Subcutaneous abdominal adipose tissue (tissue), 5 donors: Measurements from ENCODE around the gene POU6F2.
"Not testable (repeated sequence)": the region's sequence is repeated elsewhere in the genome, so short reads cannot be mapped to it uniquely, and the experiment has no call there.

Experiments used
- H3K27ac ChIP-seq: one replicate; pipeline ENCODE4 v1.7.0; 2013; ENCODE audit warnings: low read depth, mild to moderate bottlenecking, inconsistent platforms, low read length, moderate library complexity
- H3K27me3 ChIP-seq, 5 donors: one replicate each; pipeline ENCODE4 v1.7.0; 2013; ENCODE audit warnings: low read length in 5 of 5, inconsistent platforms in 1 of 5; ENCODE audit not compliant: control insufficient read depth in 5 of 5, insufficient read depth in 4 of 5
- H3K36me3 ChIP-seq, 5 donors: one replicate each; pipeline ENCODE4 v1.7.0; 2013; ENCODE audit warnings: low read length in 5 of 5; ENCODE audit not compliant: control insufficient read depth in 5 of 5, insufficient read depth in 5 of 5
- H3K4me1 ChIP-seq, 5 donors: one replicate each; pipeline ENCODE4 v1.7.0; 2013; ENCODE audit warnings: low read length in 5 of 5, mild to moderate bottlenecking in 3 of 5, moderate library complexity in 1 of 5; ENCODE audit not compliant: control insufficient read depth in 5 of 5, insufficient read depth in 5 of 5
- H3K4me3 ChIP-seq, 5 donors: one replicate each; pipeline ENCODE4 v1.7.0; 2013; ENCODE audit warnings: low read length in 5 of 5, low read depth in 1 of 5
- H3K9ac ChIP-seq, 5 donors: one replicate each; pipeline ENCODE4 v1.7.0; 2013; ENCODE audit warnings: low read length in 5 of 5, mild to moderate bottlenecking in 4 of 5, moderate library complexity in 3 of 5
- H3K9me3 ChIP-seq, 5 donors: one replicate each; pipeline ENCODE4 v1.7.0; 2013; ENCODE audit warnings: low read length in 5 of 5; ENCODE audit not compliant: control insufficient read depth in 5 of 5
- donor health status: healthy.
- donor health status: healthy.
- donor health status: healthy.
- donor health status: healthy.
- donor health status: healthy.

Gene POU6F2

DNA sequence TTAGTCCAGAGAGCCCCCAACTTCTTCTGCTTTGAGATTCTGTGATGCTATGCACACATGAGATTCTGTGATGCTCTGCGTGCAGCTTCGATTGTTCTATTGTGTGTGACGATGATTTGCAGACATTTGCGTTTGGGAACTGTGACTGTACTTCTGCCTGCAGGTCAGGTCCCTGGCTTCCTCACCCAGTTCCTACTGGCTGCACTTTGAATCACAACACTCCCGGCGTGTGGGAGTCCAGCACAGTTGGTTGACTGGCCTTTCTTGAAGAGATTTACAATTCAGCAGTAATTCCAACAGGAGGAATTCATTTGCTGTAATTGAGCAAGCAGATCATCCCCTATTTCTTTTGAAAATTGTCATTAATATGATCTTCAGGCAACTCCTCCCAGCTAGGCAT is 336.3 kb downstream of the POU6F2 start:
- no peak overlapping the region for H3K9ac ChIP-seq
- no peaks in the 10 kb centered on the region for H3K9me3 ChIP-seq
- no peaks in the 10 kb centered on the region for H3K36me3 ChIP-seq
- H3K27me3 ChIP-seq, result peaks cover 0 to 3% (median 0%) of the 10 kb centered on the region in 5 donors
- no peak overlapping the region for H3K27ac ChIP-seq
- H3K4me3 ChIP-seq, result no peak overlapping the region
- no peaks in the 10 kb centered on the region for H3K4me1 ChIP-seq

GRCh38 chr7:39317107-39317506 is 339.4 kb downstream of the POU6F2 start:
- Histone ChIP-seq H3K4me1 (no peaks in the 10 kb centered on the region), H3K27me3 (peaks cover 0 to 2% (median 0%) of the 10 kb centered on the region in 5 donors), H3K9ac (no peak overlapping the region), H3K9me3 (no peaks in the 10 kb centered on the region), H3K27ac (no peak overlapping the region), H3K4me3 (no peak overlapping the region), H3K36me3 (no peaks in the 10 kb centered on the region)

DNA sequence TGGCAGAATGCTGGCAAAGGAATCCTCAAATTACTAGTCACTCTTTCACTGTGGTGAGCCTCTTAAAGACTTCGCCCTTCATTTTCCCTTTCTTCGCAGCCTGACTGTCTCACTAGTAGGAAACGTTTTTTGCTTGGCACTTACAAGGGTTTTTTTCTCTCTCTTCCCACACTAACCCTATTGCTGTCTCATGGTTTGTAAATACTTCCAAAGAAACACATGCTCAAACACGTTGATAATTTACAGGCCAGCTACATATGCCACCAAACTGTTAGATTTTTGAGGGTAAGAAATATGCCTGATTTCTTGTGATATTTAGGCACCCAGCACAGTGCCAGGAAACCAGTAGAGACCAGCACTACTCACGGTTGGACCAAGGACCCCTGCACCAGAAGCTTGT is 340.2 kb downstream of the POU6F2 start:
- no peak overlapping the region for H3K27ac ChIP-seq
- H3K9me3 ChIP-seq, result no peaks in the 10 kb centered on the region
- no peaks in the 10 kb centered on the region for H3K36me3 ChIP-seq

DNA sequence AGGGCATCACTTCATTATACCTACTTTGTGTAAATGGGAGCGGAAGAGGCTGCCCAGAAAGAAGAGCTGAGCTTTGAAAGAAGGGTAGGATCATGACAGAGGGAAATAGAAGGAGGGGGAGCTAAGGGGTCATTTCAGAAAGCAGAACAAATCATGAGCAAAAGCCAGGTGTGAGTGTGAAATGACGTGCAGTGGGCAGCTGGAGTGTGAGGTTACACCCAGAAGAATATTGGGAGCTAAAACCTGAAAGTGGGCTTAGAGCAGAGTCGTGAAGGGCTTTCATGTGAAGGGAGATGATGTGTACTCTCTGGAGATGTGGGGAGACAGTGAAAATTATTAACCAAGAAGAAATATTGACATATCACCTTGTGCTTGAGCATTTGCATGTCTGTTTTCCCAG is 343.5 kb downstream of the POU6F2 start:
- Histone ChIP-seq H3K27me3 (no peaks in the 10 kb centered on the region), H3K27ac (no peak overlapping the region), H3K36me3 (no peaks in the 10 kb centered on the region), H3K9me3 (peaks cover 0 to 2% (median 0%) of the 10 kb centered on the region in 5 donors), H3K9ac (no peak overlapping the region), H3K4me3 (no peak overlapping the region), H3K4me1 (no peaks in the 10 kb centered on the region)

More for the DNA sequence above, 340.2 kb downstream of the POU6F2 start:
- no peaks in the 10 kb centered on the region for H3K4me1 ChIP-seq
- no peak overlapping the region for H3K4me3 ChIP-seq
- no peak overlapping the region for H3K9ac ChIP-seq
- H3K27me3 ChIP-seq, result peaks cover 0 to 2% (median 0%) of the 10 kb centered on the region in 5 donors

- Histone ChIP-seq H3K4me3 (no peak overlapping the region), H3K36me3 (no peaks in the 10 kb centered on the region), H3K9me3 (peaks cover 0 to 2% (median 0%) of the 10 kb centered on the region in 5 donors), H3K27ac (no peak overlapping the region), H3K9ac (no peak overlapping the region), H3K27me3 (no peaks in the 10 kb centered on the region), H3K4me1 (no peaks in the 10 kb centered on the region)
Measured at GRCh38 chr7:39321909-39322498, 344.3 kb downstream of the POU6F2 start.

- Histone ChIP-seq H3K9ac (no peak overlapping the region), H3K4me1 (no peaks in the 10 kb centered on the region), H3K27ac (no peak overlapping the region)
Measured at GRCh38 chr7:39324139-39324760, 346.5 kb downstream of the POU6F2 start.

DNA sequence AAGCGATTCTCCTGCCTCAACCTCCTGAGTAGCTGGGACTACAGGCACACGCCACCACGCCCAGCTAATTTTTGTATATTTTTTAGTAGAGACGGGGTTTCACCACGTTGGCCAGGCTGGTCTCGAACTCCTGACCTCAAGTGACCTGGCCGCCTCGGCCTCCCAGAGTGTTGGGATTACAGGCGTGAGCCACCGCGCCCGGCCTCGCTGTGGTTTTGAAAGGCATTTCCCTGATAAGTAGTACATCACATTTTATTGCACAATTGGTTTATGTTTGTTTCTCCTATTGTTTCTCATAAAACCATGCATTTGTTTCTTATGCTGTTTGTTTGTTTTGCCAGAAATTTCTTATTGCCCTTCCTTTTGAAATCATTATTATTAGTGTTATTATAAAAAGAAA is 353.9 kb downstream of the POU6F2 start:
- not testable (repeated sequence) for H3K27ac ChIP-seq, H3K36me3 ChIP-seq, H3K9me3 ChIP-seq, H3K4me1 ChIP-seq, H3K4me3 ChIP-seq, H3K9ac ChIP-seq, H3K27me3 ChIP-seq

More at GRCh38 chr7:39324139-39324760, 346.5 kb downstream of the POU6F2 start:
- Histone ChIP-seq H3K36me3 (no peaks in the 10 kb centered on the region), H3K27me3 (no peaks in the 10 kb centered on the region), H3K4me3 (no peak overlapping the region), H3K9me3 (peaks cover 0 to 2% (median 0%) of the 10 kb centered on the region in 5 donors)

- Histone ChIP-seq H3K27me3 (no peaks in the 10 kb centered on the region), H3K27ac (no peak overlapping the region), H3K4me1 (no peaks in the 10 kb centered on the region), H3K9me3 (no peaks in the 10 kb centered on the region), H3K9ac (no peak overlapping the region), H3K36me3 (no peaks in the 10 kb centered on the region), H3K4me3 (no peak overlapping the region)
Measured at GRCh38 chr7:39332142-39332541, 354.4 kb downstream of the POU6F2 start.

DNA sequence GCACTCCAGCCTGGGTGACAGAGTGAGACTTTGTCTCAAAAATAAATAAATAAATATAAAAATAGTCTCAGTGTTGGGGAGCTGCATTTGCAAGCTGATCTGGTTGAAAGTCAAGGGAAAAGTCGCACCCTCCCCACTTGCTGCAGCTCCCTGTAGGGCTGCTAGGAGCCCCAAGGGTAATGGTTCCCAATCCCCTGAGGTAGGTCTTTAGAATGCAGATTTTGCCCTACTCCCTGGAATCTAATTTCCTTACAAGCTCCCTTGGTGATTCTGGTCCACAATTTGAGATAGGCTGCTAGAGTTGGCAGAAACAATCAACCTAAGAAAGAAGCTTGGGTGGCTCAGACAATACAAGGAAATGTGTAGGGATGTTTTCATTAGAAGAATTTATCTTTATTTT is 356.0 kb downstream of the POU6F2 start:
- Histone ChIP-seq H3K4me3 (no peak overlapping the region), H3K27ac (no peak overlapping the region), H3K4me1 (no peaks in the 10 kb centered on the region), H3K27me3 (no peaks in the 10 kb centered on the region), H3K9me3 (no peaks in the 10 kb centered on the region), H3K9ac (no peak overlapping the region), H3K36me3 (no peaks in the 10 kb centered on the region)

GRCh38 chr7:39336442-39336841 is 358.7 kb downstream of the POU6F2 start:
- H3K27me3 ChIP-seq, result no peaks in the 10 kb centered on the region
- H3K9me3 ChIP-seq, result no peaks in the 10 kb centered on the region
- H3K9ac ChIP-seq, result no peak overlapping the region
- H3K4me1 ChIP-seq, result no peaks in the 10 kb centered on the region
- no peaks in the 10 kb centered on the region for H3K36me3 ChIP-seq
- H3K27ac ChIP-seq, result no peak overlapping the region
- H3K4me3 ChIP-seq, result no peak overlapping the region
